ENCODE data around the gene MFAP5.

Gene MFAP5

GRCh38 chr12:8672381-8672780 is 9.8 kb upstream of the MFAP5 start:
- DNase-seq = no peak

- no peak for DNase-seq
Measured at GRCh38 chr12:8668441-8668840, 5.8 kb upstream of the MFAP5 start.

- no peak for DNase-seq
Measured at GRCh38 chr12:8667270-8667669, 4.6 kb upstream of the MFAP5 start.

- no peak for DNase-seq
Measured at GRCh38 chr12:8665759-8666158, 3.1 kb upstream of the MFAP5 start.

- DNase-seq = no peak
Measured at GRCh38 chr12:8664228-8664913, 1.7 kb upstream of the MFAP5 start.

DNA sequence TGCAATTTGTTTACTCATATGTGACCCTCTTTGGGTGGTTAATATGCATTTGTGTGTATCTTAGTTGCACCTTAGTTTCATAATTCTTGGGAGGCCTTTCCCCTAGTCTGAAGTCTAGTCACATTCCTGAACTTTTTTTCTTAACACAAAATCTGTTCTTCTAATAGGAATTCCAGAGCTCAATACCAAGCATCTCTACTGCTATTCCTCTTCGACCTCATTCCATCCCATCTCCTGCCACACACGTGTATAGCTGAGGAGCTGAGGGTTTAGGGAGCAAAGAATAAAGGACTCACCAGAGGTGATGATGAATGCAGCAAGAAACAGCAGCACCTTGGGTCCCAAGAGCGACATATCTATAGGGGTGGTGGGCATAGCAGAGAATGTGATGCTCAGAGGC is 875 bp downstream of the MFAP5 start:
- DNase-seq = no peak

- no peak for DNase-seq
Measured at GRCh38 chr12:8661016-8661415, 1.6 kb downstream of the MFAP5 start.

GRCh38 chr12:8658346-8658745 is 4.3 kb downstream of the MFAP5 start:
- no peak for DNase-seq

DNA sequence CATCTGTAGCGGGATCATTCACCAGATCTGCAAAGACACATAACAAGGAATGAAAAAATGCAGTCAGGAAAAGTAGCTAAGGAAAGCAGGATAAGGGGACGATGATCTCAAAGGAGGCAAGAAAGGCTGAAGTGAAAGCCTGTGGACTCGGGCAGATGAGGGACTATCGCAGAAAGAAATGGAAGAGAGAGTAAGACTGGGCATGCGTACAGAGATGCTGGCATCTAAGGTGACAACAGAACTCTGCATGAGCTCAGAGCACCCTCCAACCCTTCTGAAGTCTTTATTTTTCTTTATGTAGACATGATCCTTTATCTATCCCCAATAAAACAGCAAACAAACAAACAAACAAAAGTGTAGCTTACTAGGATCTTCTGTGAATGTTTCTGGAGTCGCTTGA is 7.2 kb downstream of the MFAP5 start:
- no peak for DNase-seq

DNA sequence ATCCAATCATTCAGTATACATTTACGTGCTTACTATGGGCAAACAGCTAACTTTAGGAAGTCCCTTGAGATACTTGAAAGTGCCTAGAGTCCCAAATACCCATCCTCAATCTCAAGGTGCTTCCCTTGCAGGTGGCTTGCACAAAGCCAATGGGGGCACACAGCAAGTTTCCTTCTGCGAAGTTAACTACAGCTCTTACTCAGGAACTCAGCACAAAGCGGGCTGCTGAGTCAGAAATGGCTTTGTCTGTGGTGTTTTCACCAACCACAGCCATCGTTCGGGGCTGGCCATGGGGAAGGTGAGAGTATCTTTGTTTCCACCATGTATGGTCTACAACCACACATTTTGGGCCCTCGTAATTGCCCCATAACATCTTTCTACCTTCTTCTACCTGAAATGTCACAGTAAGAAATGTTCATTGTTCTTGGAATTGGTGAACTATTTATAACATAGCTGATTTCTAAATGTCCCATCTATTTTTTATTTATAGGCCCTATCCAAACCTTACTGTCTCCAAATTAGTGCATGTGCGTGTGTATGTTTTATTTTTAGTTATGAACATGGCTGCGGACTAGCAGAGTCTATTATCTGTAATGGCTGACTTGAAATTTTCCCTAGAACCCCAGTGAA is 13.9 kb downstream of the MFAP5 start:
- DNase-seq = no peak

DNA sequence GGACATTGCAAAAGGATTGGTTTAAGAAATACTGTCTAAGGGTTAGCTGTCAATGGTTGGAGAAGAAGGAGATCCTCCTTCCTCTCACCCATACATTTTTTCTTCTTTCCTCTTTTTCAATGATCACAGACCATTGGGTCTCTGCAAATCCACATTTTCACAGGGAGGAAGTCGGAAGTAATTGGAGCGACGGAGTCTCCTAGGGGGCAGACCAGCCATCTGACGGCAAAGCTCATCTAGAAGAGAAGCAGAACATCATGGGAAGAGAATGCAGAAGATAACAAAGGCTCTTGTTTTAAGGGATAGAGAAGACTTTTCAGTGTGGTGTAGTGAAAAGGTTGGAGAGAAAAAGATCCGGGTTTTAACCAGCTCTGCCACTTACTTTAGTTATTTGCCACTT is 14.7 kb downstream of the MFAP5 start:
- no peak for DNase-seq

GRCh38 chr12:8644345-8645248 is 18.0 kb downstream of the MFAP5 start:
- DNase-seq = no peak

GRCh38 chr12:8642775-8643174 is 19.9 kb downstream of the MFAP5 start:
- no peak for DNase-seq

DNA sequence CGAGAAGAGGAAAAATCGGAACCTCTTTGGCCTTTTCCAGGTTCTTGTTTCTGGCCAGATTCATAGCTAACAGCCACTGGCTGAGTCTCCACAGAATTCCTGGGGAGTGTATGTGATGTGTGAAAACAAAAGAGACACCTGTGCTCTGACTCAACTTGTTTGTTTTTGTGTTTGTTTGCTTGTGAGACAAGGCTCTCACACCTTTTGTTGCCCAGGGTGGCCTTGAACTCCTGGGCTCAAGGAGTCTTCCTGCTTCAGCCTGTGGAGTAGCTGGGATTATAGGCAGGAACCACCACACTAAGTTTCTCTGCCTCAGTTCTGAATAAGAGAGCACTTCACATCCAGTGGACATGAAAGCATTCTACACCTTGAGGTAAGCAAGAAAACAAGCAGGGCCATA is 22.7 kb downstream of the MFAP5 start:
- no peak for DNase-seq

GRCh38 chr12:8638951-8639350 is 23.7 kb downstream of the MFAP5 start:
- DNase-seq = no peak

- peak; percentile 6 to 44 for DNase-seq
Measured at GRCh38 chr12:8637666-8638065, 25.0 kb downstream of the MFAP5 start.

GRCh38 chr12:8637244-8637643 is 25.4 kb downstream of the MFAP5 start:
- DNase-seq = no peak

GRCh38 chr12:8636581-8636980 is 26.0 kb downstream of the MFAP5 start:
- no peak for DNase-seq

- peak; percentile 30 to 76 for DNase-seq
Measured at GRCh38 chr12:8636007-8636346, 26.6 kb downstream of the MFAP5 start.

DNA sequence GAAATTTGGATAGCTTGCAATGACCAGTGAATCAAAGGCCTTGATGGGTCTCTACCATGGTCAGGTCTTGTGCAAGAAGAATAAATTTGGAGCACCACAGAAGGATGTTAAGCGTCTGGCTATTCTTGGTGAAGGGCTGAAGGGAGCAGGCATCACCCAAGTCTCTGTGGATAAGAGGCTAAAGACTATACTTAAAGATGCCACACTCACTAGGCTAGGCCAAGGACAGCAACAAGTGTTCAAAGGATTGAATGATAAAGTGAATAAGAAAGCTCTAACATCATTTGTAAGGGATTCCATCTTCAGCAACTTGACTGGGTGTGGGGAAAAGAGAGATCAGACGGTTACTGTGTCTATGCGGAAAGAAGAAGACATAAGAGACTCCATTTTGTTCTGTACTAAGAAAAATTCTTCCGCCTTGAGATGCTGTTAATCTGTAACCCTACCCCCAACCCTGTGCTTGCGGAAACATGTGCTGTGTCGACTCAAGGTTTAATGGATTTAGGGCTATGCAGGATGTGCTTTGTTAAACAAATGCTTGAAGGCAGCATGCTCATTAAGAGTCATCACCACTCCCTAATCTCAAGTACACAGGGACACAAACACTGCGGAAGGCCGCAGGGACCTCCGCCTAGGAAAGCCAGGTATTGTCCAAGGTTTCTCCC is 27.2 kb downstream of the MFAP5 start:
- peak in 1 of 2 experiments; percentile 53 for DNase-seq

DNA sequence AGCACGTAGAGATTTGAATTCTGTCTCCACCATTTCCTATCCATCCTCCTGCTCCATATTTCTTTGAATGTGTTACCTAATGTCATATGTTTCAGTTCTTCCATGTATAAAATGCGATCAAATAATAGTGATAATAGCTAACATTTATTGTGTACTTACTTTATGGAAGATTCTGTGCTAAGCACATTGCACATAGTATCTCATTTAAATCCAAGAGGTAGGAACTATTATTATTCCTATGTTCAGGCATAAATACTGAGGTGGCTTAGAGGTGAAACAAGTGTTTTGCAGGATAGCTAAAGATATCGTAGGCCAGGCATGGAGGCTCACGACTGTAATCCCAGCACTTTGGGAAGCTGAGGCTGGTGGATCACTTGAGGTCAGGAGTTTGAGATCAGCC is 32.5 kb downstream of the MFAP5 start:
- DNase-seq = no peak

DNA sequence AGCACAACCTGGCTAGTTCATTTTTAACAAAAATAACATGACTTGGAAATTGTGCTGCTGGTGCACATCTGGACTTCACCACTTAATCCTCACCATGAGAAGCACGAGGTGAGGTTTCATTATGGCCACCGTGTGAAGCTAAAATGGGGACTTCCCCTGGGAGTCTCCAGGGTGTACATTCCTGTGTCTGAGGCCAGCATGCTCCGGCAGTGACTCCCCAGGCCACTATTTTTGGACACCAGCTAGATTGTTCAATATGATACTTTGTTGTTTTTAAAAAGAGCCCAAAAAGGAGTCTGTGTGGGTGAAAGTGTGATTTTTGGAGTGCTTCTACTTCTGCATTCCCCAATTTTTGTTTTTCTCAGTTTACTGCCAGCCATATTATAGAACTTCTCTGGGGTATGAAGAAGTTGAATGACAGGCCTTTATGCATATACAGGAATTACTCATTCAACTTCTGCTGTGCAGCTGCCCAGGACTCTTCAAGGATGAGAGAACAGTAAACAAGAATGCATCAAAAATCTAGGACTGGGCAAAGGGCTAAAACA is 33.1 kb downstream of the MFAP5 start:
- DNase-seq = no peak

GRCh38 chr12:8628731-8629130 is 33.9 kb downstream of the MFAP5 start:
- DNase-seq = no peak
